HG03175 (cell line): ENCODE results near the gene SYT2.
"Not testable (repeated sequence)": the region's sequence is repeated elsewhere in the genome, so short reads cannot be mapped to it uniquely, and the experiment has no call there.

Source experiments
- ATAC-seq: cut with Tn5 transposase; IDR thresholded peaks from one replicate; pipeline ENCODE4 v1.9.1; 2021; ENCODE audit warnings: mild to moderate bottlenecking, moderate library complexity; ENCODE audit not compliant: unreplicated experiment

Gene SYT2

GRCh38 chr1:202599669-202600431, 110.4 kb downstream of the SYT2 start:
- ATAC-seq = peak; percentile 53

GRCh38 chr1:202597090-202597761, 113.0 kb downstream of the SYT2 start:
- ATAC-seq = no peak

GRCh38 chr1:202596638-202597037, 113.6 kb downstream of the SYT2 start:
- no peak for ATAC-seq

GRCh38 chr1:202593845-202594244, 116.4 kb downstream of the SYT2 start:
- ATAC-seq = no peak

GRCh38 chr1:202592146-202592545, 118.1 kb downstream of the SYT2 start:
- ATAC-seq = no peak

- no peak for ATAC-seq
Observed at GRCh38 chr1:202591515-202591914, 118.7 kb downstream of the SYT2 start.

- ATAC-seq = no peak
Observed at GRCh38 chr1:202590975-202591411, 119.3 kb downstream of the SYT2 start.

- no peak for ATAC-seq
Observed at GRCh38 chr1:202590126-202590525, 120.1 kb downstream of the SYT2 start.

- no peak for ATAC-seq
Observed at GRCh38 chr1:202589190-202589930, 120.9 kb downstream of the SYT2 start.

GRCh38 chr1:202588503-202589189, 121.6 kb downstream of the SYT2 start:
- no peak for ATAC-seq

- ATAC-seq = no peak
Observed at GRCh38 chr1:202587859-202588485, 122.3 kb downstream of the SYT2 start.

GRCh38 chr1:202586871-202587270, 123.4 kb downstream of the SYT2 start:
- no peak for ATAC-seq

- no peak for ATAC-seq
Observed at GRCh38 chr1:202586018-202586821, 124.0 kb downstream of the SYT2 start.

GRCh38 chr1:202585590-202585933, 124.7 kb downstream of the SYT2 start:
- no peak for ATAC-seq

GRCh38 chr1:202584707-202585589, 125.3 kb downstream of the SYT2 start:
- ATAC-seq = no peak

GRCh38 chr1:202582350-202582749, 127.9 kb downstream of the SYT2 start:
- not testable (repeated sequence) for ATAC-seq

GRCh38 chr1:202580619-202581018, 129.6 kb downstream of the SYT2 start:
- ATAC-seq = no peak

- no peak for ATAC-seq
Observed at GRCh38 chr1:202579806-202580205, 130.4 kb downstream of the SYT2 start.

- no peak for ATAC-seq
Observed at GRCh38 chr1:202578565-202578964, 131.7 kb downstream of the SYT2 start.
